Mesendoderm (in vitro differentiated cells): ENCODE results near the gene KRTAP2-2. TPM values are rescaled to one million over a fixed set of nuclear protein-coding genes. Genes with fewer than 3 reads are reported as not detected.

ENCODE experiments used
- DNase-seq: peaks from one replicate; pipeline ENCODE4 v3.0.0; 2013
- H2AK5ac ChIP-seq: 2 replicates; pipeline ENCODE4 v1.6.1; 2013; ENCODE audit warnings: low read length, inconsistent platforms
- H2BK120ac ChIP-seq: 2 replicates; pipeline ENCODE4 v1.6.1; 2013; ENCODE audit warnings: low read depth, mild to moderate bottlenecking, low read length, moderate library complexity, mixed read lengths
- H2BK15ac ChIP-seq: replicated peaks from 2 replicates; pipeline ENCODE4 v1.6.1; 2013; ENCODE audit warnings: low read depth, mild to moderate bottlenecking, moderate library complexity
- H2BK5ac ChIP-seq: 2 replicates; pipeline ENCODE4 v1.6.1; 2013; ENCODE audit warnings: low read length, inconsistent platforms
- H3K18ac ChIP-seq: 2 replicates; pipeline ENCODE4 v1.6.1; 2013; ENCODE audit warnings: mild to moderate bottlenecking, low read length, mixed read lengths
- H3K23ac ChIP-seq: one replicate; pipeline ENCODE4 v1.6.1; 2013; ENCODE audit warnings: low read length
- H3K27ac ChIP-seq: 2 replicates; pipeline ENCODE4 v1.5.1; 2013; ENCODE audit warnings: low read depth, mild to moderate bottlenecking, inconsistent platforms, low read length, moderate library complexity
- H3K27me3 ChIP-seq: 2 replicates; pipeline ENCODE4 v1.6.1; 2013; ENCODE audit warnings: low read length, control low read depth, mild to moderate bottlenecking, inconsistent platforms; ENCODE audit not compliant: insufficient read depth, poor library complexity
- H3K36me3 ChIP-seq: 2 replicates; pipeline ENCODE4 v1.6.1; 2013; ENCODE audit warnings: low read length, inconsistent platforms; ENCODE audit not compliant: control insufficient read depth, insufficient read depth
- H3K4ac ChIP-seq: one replicate; pipeline ENCODE4 v1.6.1; 2013; ENCODE audit warnings: low read depth, mild to moderate bottlenecking, low read length, moderate library complexity
- H3K4me1 ChIP-seq: 2 replicates; pipeline ENCODE4 v1.6.1; 2013; ENCODE audit warnings: low read depth, low read length, inconsistent platforms; ENCODE audit not compliant: control insufficient read depth
- H3K4me2 ChIP-seq: 2 replicates; pipeline ENCODE4 v1.6.1; 2013; ENCODE audit warnings: low read length
- H3K4me3 ChIP-seq: 2 replicates; pipeline ENCODE4 v1.5.1; 2013; ENCODE audit warnings: mild to moderate bottlenecking, low read length
- H3K56ac ChIP-seq: one replicate; pipeline ENCODE4 v1.6.1; 2013; ENCODE audit warnings: low read length
- H3K79me1 ChIP-seq: 2 replicates; pipeline ENCODE4 v1.6.1; 2013; ENCODE audit warnings: low read length, inconsistent platforms
- H3K79me2 ChIP-seq: 2 replicates; pipeline ENCODE4 v1.6.1; 2013; ENCODE audit warnings: mild to moderate bottlenecking, low read length; ENCODE audit not compliant: control insufficient read depth, insufficient read depth
- H3K9ac ChIP-seq: 2 replicates; pipeline ENCODE4 v1.6.1; 2013; ENCODE audit warnings: low read length, inconsistent platforms
- H4K5ac ChIP-seq: one replicate; pipeline ENCODE4 v1.6.1; 2013; ENCODE audit warnings: low read length
- H4K8ac ChIP-seq: one replicate; pipeline ENCODE4 v1.6.1; 2013; ENCODE audit warnings: low read depth, mild to moderate bottlenecking, control low read depth, low read length, moderate library complexity
- WGBS: extraction: QIAGEN DNeasy Blood & Tissue Kit; methylation state at CpG from one replicate; pipeline ENCODE4 v1.1.7; 2013; ENCODE audit warnings: low lambda C conversion rate, missing lambda C conversion rate; ENCODE audit not compliant: insufficient coverage; ENCODE audit errors: extremely low coverage; 5-methylcytosine and 5-hydroxymethylcytosine counted together
- small RNA-seq: library from polyadenylated mRNA; stranded (forward); fragments of <200 nt; extraction: miRNeasy Mini kit (QIAGEN cat#:217004); gene quantifications from one replicate; pipeline ENCODE3, GENCODE V24; 2013; ENCODE audit not compliant: insufficient read depth

Gene KRTAP2-2

GRCh38 chr17:41010441-41010840 lies 44.6 kb downstream of the KRTAP2-2 start:
- H3K18ac ChIP-seq = no peak overlapping the region
- no peak overlapping the region for H2BK15ac ChIP-seq
- no peak overlapping the region for H3K4me3 ChIP-seq
- H4K5ac ChIP-seq = no peak overlapping the region
- no peaks in the 10 kb centered on the region for H3K4me1 ChIP-seq
- DNase-seq = no peak
- H3K23ac ChIP-seq = no peak overlapping the region
- no peaks in the 10 kb centered on the region for H3K36me3 ChIP-seq
- no peaks in the 10 kb centered on the region for H3K27me3 ChIP-seq
- no peak overlapping the region for H2BK5ac ChIP-seq
- no peak overlapping the region for H2BK120ac ChIP-seq
- no peak overlapping the region for H4K8ac ChIP-seq
- H3K79me2 ChIP-seq = no peaks in the 10 kb centered on the region
- no peaks in the 10 kb centered on the region for H3K79me1 ChIP-seq
- no peak overlapping the region for H2AK5ac ChIP-seq
- H3K56ac ChIP-seq = no peak overlapping the region
- no peak overlapping the region for H3K4me2 ChIP-seq
- H3K4ac ChIP-seq = no peak overlapping the region
- no peak overlapping the region for H3K9ac ChIP-seq
- H3K27ac ChIP-seq = no peak overlapping the region

- H3K9ac ChIP-seq = no peak overlapping the region
- H3K4me3 ChIP-seq = no peak overlapping the region
- no peak overlapping the region for H3K4ac ChIP-seq
- H2BK5ac ChIP-seq = no peak overlapping the region
- H3K4me1 ChIP-seq = no peaks in the 10 kb centered on the region
- H3K18ac ChIP-seq = no peak overlapping the region
- no peak overlapping the region for H2BK15ac ChIP-seq
- H3K23ac ChIP-seq = no peak overlapping the region
- no peak overlapping the region for H3K4me2 ChIP-seq
- no peaks in the 10 kb centered on the region for H3K79me1 ChIP-seq
- no peaks in the 10 kb centered on the region for H3K27me3 ChIP-seq
- no peak overlapping the region for H4K8ac ChIP-seq
- WGBS = no CpG with 5 or more reads among the region's 1 CpG
- H3K27ac ChIP-seq = no peak overlapping the region
- H3K56ac ChIP-seq = no peak overlapping the region
- H2AK5ac ChIP-seq = no peak overlapping the region
- DNase-seq = no peak
- H4K5ac ChIP-seq = no peak overlapping the region
- H2BK120ac ChIP-seq = no peak overlapping the region
- no peaks in the 10 kb centered on the region for H3K79me2 ChIP-seq
- no peaks in the 10 kb centered on the region for H3K36me3 ChIP-seq
Observed at GRCh38 chr17:41009936-41010335, 45.1 kb downstream of the KRTAP2-2 start.

GRCh38 chr17:41009301-41009760 lies 45.7 kb downstream of the KRTAP2-2 start:
- no CpG with 5 or more reads among the region's 4 CpGs for WGBS
- H2BK5ac ChIP-seq = no peak overlapping the region
- H2BK120ac ChIP-seq = no peak overlapping the region

GRCh38 chr17:41008811-41009210 lies 46.2 kb downstream of the KRTAP2-2 start, which contains the start of gene KRTAP3-1:
Gene KRTAP3-1 (minus strand): TSS chr17:41009128. CDS start chr17:41009074, 54 bp downstream.
- H2AK5ac ChIP-seq = no peak within 1 kb of the TSS
- no peak within 1 kb of the TSS for H4K8ac ChIP-seq
- no peaks in the 10 kb centered on the region for H3K79me2 ChIP-seq
- no peak within 1 kb of the TSS for H3K18ac ChIP-seq
- no peak within 1 kb of the TSS for H3K4me3 ChIP-seq
- no peak for DNase-seq
- H3K4me2 ChIP-seq = no peak within 1 kb of the TSS
- H3K9ac ChIP-seq = no peak within 1 kb of the TSS
- H2BK120ac ChIP-seq = no peak within 1 kb of the TSS
- H3K36me3 ChIP-seq = no peaks in the 10 kb centered on the region
- H3K27me3 ChIP-seq = no peaks in the 10 kb centered on the region
- no peaks in the 10 kb centered on the region for H3K4me1 ChIP-seq
- no peak within 1 kb of the TSS for H3K23ac ChIP-seq
- H3K79me1 ChIP-seq = no peaks in the 10 kb centered on the region
- no peak within 1 kb of the TSS for H3K56ac ChIP-seq
- no peak within 1 kb of the TSS for H4K5ac ChIP-seq
- H3K27ac ChIP-seq = no peak within 1 kb of the TSS
- H2BK15ac ChIP-seq = no peak within 1 kb of the TSS
- no peak within 1 kb of the TSS for H2BK5ac ChIP-seq
- H3K4ac ChIP-seq = no peak within 1 kb of the TSS
- no CpG with 5 or more reads among the region's 8 CpGs for WGBS

More at GRCh38 chr17:41009301-41009760, 45.7 kb downstream of the KRTAP2-2 start:
- no peak overlapping the region for H3K9ac ChIP-seq
- no peak overlapping the region for H3K56ac ChIP-seq
- peak; percentile 67 for DNase-seq
- no peak overlapping the region for H4K8ac ChIP-seq
- no peak overlapping the region for H3K4me2 ChIP-seq
- H3K4me3 ChIP-seq = no peak overlapping the region
- H3K36me3 ChIP-seq = no peaks in the 10 kb centered on the region
- no peaks in the 10 kb centered on the region for H3K79me2 ChIP-seq
- H3K79me1 ChIP-seq = no peaks in the 10 kb centered on the region
- H3K23ac ChIP-seq = no peak overlapping the region
- H3K18ac ChIP-seq = no peak overlapping the region
- no peak overlapping the region for H2BK15ac ChIP-seq
- H3K27me3 ChIP-seq = no peaks in the 10 kb centered on the region
- no peak overlapping the region for H3K4ac ChIP-seq
- no peaks in the 10 kb centered on the region for H3K4me1 ChIP-seq
- no peak overlapping the region for H2AK5ac ChIP-seq
- H3K27ac ChIP-seq = no peak overlapping the region
- H4K5ac ChIP-seq = no peak overlapping the region

Small RNA genes within 50 kb of the gene (small RNA-seq; reads per million reads assigned to genes)
- not detected for gene KRTAP3-4P
